SK-N-SH (cell line): Measurements from ENCODE around the gene CENPU. TPM values are rescaled to one million over a fixed set of nuclear protein-coding genes. Genes with fewer than 3 reads are reported as not detected.

ENCODE experiments used
- CTCF ChIA-PET: fragments of 300-600, 350-600 bp; formaldehyde crosslinking; extraction: SDS; loops from one replicate; lab custom pipeline; 2021; lab: Yijun Ruan, JAX
- POLR2A ChIA-PET: fragments of 350-600 bp; sonication (Branson Sonifier 250); formaldehyde crosslinking; extraction: SDS; loops from one replicate; lab custom pipeline; 2020; ENCODE audit warnings: antibody characterized with exemption, inconsistent platforms; lab: Yijun Ruan, JAX
- DNase-seq: peaks from one replicate; pipeline ENCODE4 v3.0.0; 2012
- H2AFZ ChIP-seq: fragments of 200-600 bp; sonication (generic); 2 replicates; pipeline ENCODE4 v1.8.1; 2016; ENCODE audit warnings: antibody characterized with exemption, mild to moderate bottlenecking, low read depth
- H3F3A ChIP-seq: fragments of 200-600 bp; sonication (generic); replicated peaks from 2 replicates; pipeline ENCODE3; 2016; ENCODE audit warnings: antibody characterized with exemption, mild to moderate bottlenecking; ENCODE audit not compliant: insufficient read depth
- H3K27ac ChIP-seq, 2 experiments: fragments of 200-500 bp in 1 of 2; fragments of 200-600 bp in 1 of 2; sonication (Bioruptor generic) in 1 of 2; sonication (generic), shearing (Covaris generic) in 1 of 2; 2 replicates each; pipeline versions ENCODE4 v1.5.1 to v1.6.1; 2014 to 2016; ENCODE audit warnings: low read depth in 2 of 2, inconsistent platforms in 1 of 2, low read length in 1 of 2, mild to moderate bottlenecking in 1 of 2, mixed read lengths in 1 of 2
- H3K27me3 ChIP-seq: fragments of 200-600 bp; sonication (generic), shearing (Covaris generic); 2 replicates; pipeline ENCODE4 v1.6.1; 2016; ENCODE audit warnings: mixed run types; ENCODE audit not compliant: insufficient read depth
- H3K36me3 ChIP-seq, 2 experiments: fragments of 200-500 bp in 1 of 2; fragments of 200-600 bp in 1 of 2; sonication (Bioruptor generic) in 1 of 2; sonication (generic) in 1 of 2; replicated peaks in 1 of 2; 2 replicates each; pipeline versions ENCODE3 to v1.5.1; 2014 to 2016; ENCODE audit warnings: low read length in 1 of 2, mild to moderate bottlenecking in 1 of 2; ENCODE audit not compliant: insufficient read depth in 2 of 2, control insufficient read depth in 1 of 2
- H3K4me1 ChIP-seq, 2 experiments: fragments of 200-500 bp in 1 of 2; fragments of 200-600 bp in 1 of 2; sonication (Bioruptor generic) in 1 of 2; sonication (generic), shearing (Covaris generic) in 1 of 2; 2 replicates each; pipeline versions ENCODE4 v1.5.1 to v1.6.1; 2014 to 2016; ENCODE audit warnings: low read depth in 1 of 2, low read length in 1 of 2, mixed run types in 1 of 2; ENCODE audit not compliant: insufficient read depth in 2 of 2, control insufficient read depth in 1 of 2
- H3K4me2 ChIP-seq: fragments of 200-600 bp; sonication (generic), shearing (Covaris generic); 2 replicates; pipeline ENCODE4 v1.6.1; 2017; ENCODE audit warnings: mixed run types
- H3K4me3 ChIP-seq, 2 experiments: fragments of 200-500 bp in 1 of 2; fragments of 200-600 bp in 1 of 2; sonication (Bioruptor generic) in 1 of 2; sonication (generic), shearing (Covaris generic) in 1 of 2; 2 replicates each; pipeline versions ENCODE4 v1.5.1 to v1.8.1; 2014 to 2016; ENCODE audit warnings: low read depth in 2 of 2, inconsistent platforms in 1 of 2, low read length in 1 of 2, mild to moderate bottlenecking in 1 of 2, mixed read lengths in 1 of 2, moderate library complexity in 1 of 2
- H3K79me2 ChIP-seq: fragments of 200-600 bp; sonication (generic); 2 replicates; pipeline ENCODE4 v1.8.1; 2017; ENCODE audit warnings: mild to moderate bottlenecking; ENCODE audit not compliant: insufficient read depth
- H3K9ac ChIP-seq: fragments of 200-600 bp; sonication (generic); 2 replicates; pipeline ENCODE4 v1.6.1; 2017; ENCODE audit warnings: mixed run types
- H3K9me2 ChIP-seq: fragments of 200-600 bp; sonication (generic); 2 replicates; pipeline ENCODE4 v1.6.1; 2017; ENCODE audit warnings: mixed run types
- H3K9me3 ChIP-seq: fragments of 200-600 bp; sonication (generic); 2 replicates; pipeline ENCODE4 v1.6.1; 2017; ENCODE audit warnings: mixed run types, mild to moderate bottlenecking, moderate library complexity
- H4K20me1 ChIP-seq: fragments of 200-600 bp; sonication (generic); 2 replicates; pipeline ENCODE4 v1.6.1; 2017; ENCODE audit warnings: mild to moderate bottlenecking, mixed run types; ENCODE audit not compliant: insufficient read depth
- CHD2 ChIP-seq: fragments of 150-350 bp; IDR thresholded peaks from 2 replicates; pipeline ENCODE4 v1.6.1; 2018; ENCODE audit warnings: low read length; ENCODE audit not compliant: partially characterized antibody
- CTCF ChIP-seq: fragments of 200-600 bp; sonication (generic); IDR thresholded peaks from 2 replicates; pipeline ENCODE4 v1.6.1; 2017; ENCODE audit warnings: antibody characterized with exemption, mild to moderate bottlenecking, moderate library complexity
- EZH2phosphoT487 ChIP-seq: fragments of 200-600 bp; sonication (generic); IDR thresholded peaks from 2 replicates; pipeline ENCODE4 v1.6.1; 2017; ENCODE audit warnings: low read depth, mixed run types, mild to moderate bottlenecking, antibody characterized with exemption, moderate library complexity, borderline replicate concordance
- IRF3 ChIP-seq: fragments of 150-350 bp; IDR thresholded peaks from 2 replicates; pipeline ENCODE4 v1.6.1; 2016; ENCODE audit warnings: mild to moderate bottlenecking, low read depth, low read length
- MEF2A ChIP-seq: IDR thresholded peaks from 2 replicates; pipeline ENCODE4 v1.4.0; 2012; ENCODE audit warnings: low read depth, borderline replicate concordance
- MXI1 ChIP-seq: IDR thresholded peaks from 2 replicates; pipeline ENCODE4 v1.6.1; 2012; ENCODE audit warnings: mild to moderate bottlenecking, low read depth, low read length, improper control_type of control experiment
- NRF1 ChIP-seq: IDR thresholded peaks from 2 replicates; pipeline ENCODE4 v1.6.1; 2012; ENCODE audit warnings: low read depth, mild to moderate bottlenecking, low read length
- POLR2AphosphoS5 ChIP-seq: IDR thresholded peaks from 2 replicates; pipeline ENCODE4 v1.6.1; 2012; ENCODE audit warnings: low read depth, low read length
- RAD21 ChIP-seq: IDR thresholded peaks from 2 replicates; pipeline ENCODE4 v1.6.1; 2012; ENCODE audit warnings: mild to moderate bottlenecking, low read length
- REST ChIP-seq: IDR thresholded peaks from 2 replicates; pipeline ENCODE4 v1.6.1; 2012; ENCODE audit warnings: mild to moderate bottlenecking, low read depth, low read length, moderate library complexity
- RFX5 ChIP-seq: IDR thresholded peaks from 2 replicates; pipeline ENCODE4 v1.6.1; 2012; ENCODE audit warnings: mild to moderate bottlenecking, improper control_type of control experiment, low read length
- RXRA ChIP-seq: IDR thresholded peaks from 2 replicates; pipeline ENCODE4 v1.4.0; 2012; ENCODE audit warnings: low read depth, mild to moderate bottlenecking, borderline replicate concordance
- USF1 ChIP-seq: IDR thresholded peaks from 2 replicates; pipeline ENCODE4 v1.4.0; 2012; ENCODE audit warnings: low read depth, borderline replicate concordance
- USF2 ChIP-seq: fragments of 150-350 bp; IDR thresholded peaks from 2 replicates; pipeline ENCODE4 v1.6.1; 2017; ENCODE audit warnings: antibody characterized with exemption, low read length, low read depth, borderline replicate concordance
- YY1 ChIP-seq: IDR thresholded peaks from 2 replicates; pipeline ENCODE4 v1.4.0; 2012; ENCODE audit warnings: low read depth, mild to moderate bottlenecking
- ZBTB33 ChIP-seq: IDR thresholded peaks from 2 replicates; pipeline ENCODE4 v1.4.0; 2012; ENCODE audit warnings: low read depth, borderline replicate concordance
- WGBS: methylation state at CpG from one replicate; pipeline ENCODE4 v1.1.6; 2017; ENCODE audit warnings: low lambda C conversion rate; 5-methylcytosine and 5-hydroxymethylcytosine counted together
- polyA plus RNA-seq, 3 experiments: library from polyadenylated mRNA; depleted of rRNA; stranded (reverse); fragments of >200 nt; gene quantifications; 2 replicates each; pipeline ENCODE4 v1.2.3, GENCODE V29; 2012

Gene CENPU
- polyA plus RNA-seq, 1 of the 3 experiments (the other 2 are of a cell fraction), result 8.7 TPM

GRCh38 chr4:184699941-184700340 lies 34.0 kb downstream of the CENPU start:
- H3K27ac ChIP-seq, result no peak overlapping the region
- no peaks in the 10 kb centered on the region for H3K9me3 ChIP-seq
- H3K9ac ChIP-seq, result no peak overlapping the region
- H3K9me2 ChIP-seq, result no peaks in the 10 kb centered on the region
- H3K4me2 ChIP-seq, result no peak overlapping the region
- TF ChIP-seq NRF1 (no peak), RXRA (no peak), YY1 (no peak), REST (no peak), RFX5 (no peak), POLR2AphosphoS5 (no peak), USF2 (no peak), MXI1 (no peak), EZH2phosphoT487 (no peak), CTCF (no peak), CHD2 (no peak), USF1 (no peak), IRF3 (no peak), RAD21 (no peak), MEF2A (no peak), ZBTB33 (no peak)
- H4K20me1 ChIP-seq, result no peaks in the 10 kb centered on the region
- peaks cover 6% of the 10 kb centered on the region for H3F3A ChIP-seq
- 96% methylated on average over 4 of the region's 4 CpGs for WGBS
- H3K4me3 ChIP-seq, result no peak overlapping the region
- H2AFZ ChIP-seq, result no peak overlapping the region
- H3K4me1 ChIP-seq, result peaks cover 0 to 6% of the 10 kb centered on the region in 2 experiments; a peak in 1 of 4 replicates
- ChIA-PET CTCF (no interaction called here), POLR2A (no interaction called here)
- H3K36me3 ChIP-seq, result peaks cover 4 to 26% of the 10 kb centered on the region in 2 experiments
- H3K27me3 ChIP-seq, result no peaks in the 10 kb centered on the region
- no peak for DNase-seq
- H3K79me2 ChIP-seq, result no peaks in the 10 kb centered on the region
